Measurements from ENCODE around the gene DDN. TPM values are rescaled to one million over a fixed set of nuclear protein-coding genes. Genes with fewer than 3 reads are reported as not detected.

The DDN gene
- polyA plus RNA-seq, 1 experiment = 0.07 TPM

DNA sequence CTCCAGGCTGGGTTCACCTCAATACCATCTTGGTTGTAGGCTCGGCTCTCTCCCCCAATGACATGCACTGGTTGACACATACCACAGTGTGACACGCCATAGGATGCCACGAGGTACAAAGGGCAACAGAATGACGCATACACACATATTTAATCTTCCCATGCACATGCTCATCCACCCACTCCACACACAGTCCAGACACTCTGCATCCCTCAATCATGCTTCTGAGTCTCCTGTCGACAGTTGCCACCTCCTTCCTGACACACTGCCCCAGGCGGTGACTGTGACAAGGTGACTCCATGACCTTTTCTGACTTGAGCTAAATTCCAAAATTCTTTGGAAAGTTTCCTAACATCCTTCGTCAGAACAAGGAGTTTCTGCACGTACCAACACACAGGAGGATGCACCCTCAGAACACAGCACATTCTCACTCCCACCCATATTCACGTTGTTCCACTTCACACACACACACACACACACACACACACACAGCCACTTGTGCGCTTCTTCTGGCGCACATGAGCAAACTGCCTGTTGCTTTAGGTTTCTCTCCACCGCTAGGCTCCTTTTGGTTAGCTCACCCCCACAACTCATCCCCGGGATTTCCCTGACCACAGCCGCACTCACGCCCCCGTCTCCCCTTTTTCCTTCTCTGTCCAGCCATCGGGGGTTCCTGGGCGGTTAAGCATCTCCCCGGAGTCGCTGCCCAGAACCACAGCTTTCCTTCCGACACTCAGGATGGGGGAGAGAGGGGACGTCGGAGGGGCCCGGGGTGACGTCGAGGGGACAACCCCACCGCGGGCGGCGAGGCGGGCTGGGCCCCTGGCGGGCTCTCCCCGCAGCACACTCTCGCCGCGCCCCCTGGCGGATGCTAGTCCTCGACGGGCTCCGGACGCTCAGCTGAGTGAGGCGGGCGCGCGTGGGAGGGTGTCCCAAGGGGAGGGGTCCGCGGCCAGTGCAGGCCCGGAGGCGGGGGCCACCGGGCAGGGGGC is 21.6 kb downstream of the DDN start:
- TF ChIP-seq, protein P1, sequence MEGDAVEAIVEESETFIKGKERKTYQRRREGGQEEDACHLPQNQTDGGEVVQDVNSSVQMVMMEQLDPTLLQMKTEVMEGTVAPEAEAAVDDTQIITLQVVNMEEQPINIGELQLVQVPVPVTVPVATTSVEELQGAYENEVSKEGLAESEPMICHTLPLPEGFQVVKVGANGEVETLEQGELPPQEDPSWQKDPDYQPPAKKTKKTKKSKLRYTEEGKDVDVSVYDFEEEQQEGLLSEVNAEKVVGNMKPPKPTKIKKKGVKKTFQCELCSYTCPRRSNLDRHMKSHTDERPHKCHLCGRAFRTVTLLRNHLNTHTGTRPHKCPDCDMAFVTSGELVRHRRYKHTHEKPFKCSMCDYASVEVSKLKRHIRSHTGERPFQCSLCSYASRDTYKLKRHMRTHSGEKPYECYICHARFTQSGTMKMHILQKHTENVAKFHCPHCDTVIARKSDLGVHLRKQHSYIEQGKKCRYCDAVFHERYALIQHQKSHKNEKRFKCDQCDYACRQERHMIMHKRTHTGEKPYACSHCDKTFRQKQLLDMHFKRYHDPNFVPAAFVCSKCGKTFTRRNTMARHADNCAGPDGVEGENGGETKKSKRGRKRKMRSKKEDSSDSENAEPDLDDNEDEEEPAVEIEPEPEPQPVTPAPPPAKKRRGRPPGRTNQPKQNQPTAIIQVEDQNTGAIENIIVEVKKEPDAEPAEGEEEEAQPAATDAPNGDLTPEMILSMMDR (IDR thresholded peaks at IDR 0.05; ENCODE audit: insufficient read depth, low read depth, low read length) = peak; percentile 62
- CTCF ChIA-PET = interaction anchor here (0.6 to 30.1 kb wide), 23 partner anchors 13 to 218 kb away, joined by 3 to 757 read pairs (median 4); partner anchors contain the start of genes ADCY6, ARF3, DDN and DDX23
- POLR2A ChIA-PET = no interaction called here
- H3K27me3 ChIP-seq (ENCODE audit: control insufficient read depth, insufficient read depth, low read length) = peaks cover 47% of the 10 kb centered on the region
- DNase-seq (ENCODE audit: low read depth) = no peak
- H3K4me3 ChIP-seq (ENCODE audit: low read depth, low read length) = no peak overlapping the region
- H3K36me3 ChIP-seq (ENCODE audit: control insufficient read depth, insufficient read depth, low read length) = no peaks in the 10 kb centered on the region

DNA sequence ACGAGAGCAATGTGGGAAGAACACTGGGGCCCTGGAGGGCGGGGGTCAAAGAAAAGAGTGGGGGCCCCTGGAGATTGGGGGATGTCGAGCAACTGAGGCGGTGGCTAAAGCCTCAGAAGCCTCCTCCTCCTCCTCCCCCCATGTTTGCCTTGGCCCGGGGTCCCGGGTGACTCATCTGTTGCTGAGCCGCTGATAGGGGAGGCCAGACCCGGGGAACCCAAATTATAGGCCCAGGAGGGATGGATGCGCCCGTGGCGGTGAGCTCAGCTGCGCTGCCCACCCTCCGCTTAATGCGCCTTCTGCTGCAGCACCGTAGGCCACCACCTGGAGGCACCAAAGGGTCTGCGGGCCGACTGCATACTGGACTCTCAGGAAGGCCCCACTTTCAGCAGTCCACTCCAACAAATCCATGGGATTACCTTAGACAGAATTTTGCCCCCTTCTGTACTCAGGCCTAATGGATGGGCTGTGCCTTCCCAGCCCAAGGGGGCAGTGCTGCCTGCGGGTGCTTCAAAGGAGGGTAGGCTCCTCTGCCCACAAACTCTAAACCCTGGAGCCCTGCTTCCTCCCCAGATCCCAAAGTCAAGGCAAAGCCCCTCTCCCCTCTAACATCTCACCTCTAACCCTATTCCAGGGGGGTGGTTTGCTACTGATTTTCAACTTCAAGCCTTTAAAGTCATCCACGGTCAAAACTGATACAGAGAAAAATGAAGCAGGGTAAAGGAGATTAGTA is 25.1 kb downstream of the DDN start:
- ChIA-PET CTCF (interaction anchor here (0.8 to 30.1 kb wide), 7 partner anchors 9 to 121 kb away, joined by 3 to 757 read pairs (median 5); partner anchors contain the start of genes ARF3, DDN and FKBP11), POLR2A (interaction anchor here (0.7 kb wide), 1 partner anchor 17 kb away, joined by 3 read pairs; no protein-coding TSS in a partner anchor)
- DNase-seq (ENCODE audit: low read depth) = no peak
- Histone ChIP-seq H3K36me3 (ENCODE audit: control insufficient read depth, insufficient read depth, low read length) (no peaks in the 10 kb centered on the region), H3K27me3 (ENCODE audit: control insufficient read depth, insufficient read depth, low read length) (peaks cover 23% of the 10 kb centered on the region), H3K4me3 (ENCODE audit: low read depth, low read length) (no peak overlapping the region)
- TF ChIP-seq, protein P1 (IDR thresholded peaks at IDR 0.05; ENCODE audit: insufficient read depth, low read depth, low read length) = peak; percentile 72

DNA sequence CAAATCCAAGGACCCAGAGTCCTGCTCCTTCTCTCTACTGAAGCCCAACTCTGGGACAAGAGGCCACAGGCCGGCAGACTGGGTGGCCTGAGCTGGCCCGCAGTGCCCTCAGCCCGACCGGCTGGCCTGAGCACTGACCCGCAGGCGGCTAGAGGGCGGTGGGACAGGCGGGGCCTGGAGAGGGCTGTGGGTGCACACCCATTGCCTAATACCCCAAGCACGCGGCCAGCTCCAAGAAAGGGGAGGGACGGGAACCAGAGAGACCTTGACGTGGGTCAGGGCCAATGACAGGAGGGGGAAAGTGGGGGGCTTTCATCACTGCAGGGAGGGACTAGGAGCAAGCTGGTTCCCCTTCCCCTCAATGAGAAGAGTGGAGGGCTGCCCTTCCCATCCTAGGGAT is 25.6 kb downstream of the DDN start:
- Histone ChIP-seq H3K4me3 (ENCODE audit: low read depth, low read length) (no peak overlapping the region), H3K27me3 (ENCODE audit: control insufficient read depth, insufficient read depth, low read length) (peaks cover 18% of the 10 kb centered on the region), H3K36me3 (ENCODE audit: control insufficient read depth, insufficient read depth, low read length) (no peaks in the 10 kb centered on the region)
- POLR2A ChIA-PET = no interaction called here
- TF ChIP-seq, protein P1 (IDR thresholded peaks at IDR 0.05; ENCODE audit: insufficient read depth, low read depth, low read length) = no peak
- DNase-seq (ENCODE audit: low read depth) = no peak
- CTCF ChIA-PET = interaction anchor here (0.8 to 30.1 kb wide), 6 partner anchors 9 to 121 kb away, joined by 3 to 757 read pairs (median 5); partner anchors contain the start of genes ARF3, DDN and FKBP11

DNA sequence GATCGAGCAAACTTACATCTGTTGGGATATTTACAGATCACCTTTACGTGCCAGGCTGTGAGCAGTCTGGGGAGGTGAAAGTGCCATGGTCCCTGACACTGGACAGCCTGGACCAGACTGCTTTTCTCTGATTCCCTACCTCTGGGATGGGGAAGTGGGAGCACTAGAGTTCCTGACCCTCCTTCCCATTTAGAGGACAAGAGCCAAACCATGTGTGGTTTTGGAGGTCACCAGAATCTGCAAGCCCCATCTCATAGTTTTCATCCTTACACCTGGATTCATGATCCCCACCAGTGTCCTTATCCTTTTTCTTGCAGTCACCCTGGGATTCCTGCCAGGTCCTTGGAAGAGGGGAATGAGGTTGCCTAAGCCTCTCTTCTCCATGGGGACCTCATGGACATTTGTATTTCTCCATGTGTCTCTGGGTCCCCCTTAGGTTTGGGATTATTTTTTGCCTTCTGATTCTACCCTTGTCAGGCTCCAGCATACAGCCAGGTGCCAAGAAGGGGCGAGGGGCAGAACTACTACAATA is 26.2 kb downstream of the DDN start:
- no peak for DNase-seq (ENCODE audit: low read depth)
- ChIA-PET POLR2A (no interaction called here), CTCF (interaction anchor here (0.8 to 30.1 kb wide), 6 partner anchors 9 to 120 kb away, joined by 3 to 757 read pairs (median 4); partner anchors contain the start of genes ARF3 and DDN)
- Histone ChIP-seq H3K27me3 (ENCODE audit: control insufficient read depth, insufficient read depth, low read length) (peaks cover 15% of the 10 kb centered on the region), H3K36me3 (ENCODE audit: control insufficient read depth, insufficient read depth, low read length) (no peaks in the 10 kb centered on the region), H3K4me3 (ENCODE audit: low read depth, low read length) (no peak overlapping the region)
- TF ChIP-seq, protein P1 (IDR thresholded peaks at IDR 0.05; ENCODE audit: insufficient read depth, low read depth, low read length) = no peak
